HepG2 (cell line): ENCODE measurements around the gene ICE2. TPM values are rescaled to one million over a fixed set of nuclear protein-coding genes. Genes with fewer than 3 reads are reported as not detected.

Source experiments
- AKNA ChIP-seq: sonication (generic); formaldehyde crosslinking; IDR thresholded peaks from 2 replicates; pipeline ENCODE4 v1.4.0; 2020; ENCODE audit warnings: missing genetic modification reagents, borderline replicate concordance
- DPF2 ChIP-seq: sonication (generic); formaldehyde crosslinking; IDR thresholded peaks from 2 replicates; pipeline ENCODE4 v1.4.0; 2020; ENCODE audit warnings: mild to moderate bottlenecking, low read depth, missing genetic modification reagents, borderline replicate concordance
- PPARG ChIP-seq: conservative IDR thresholded peaks from 2 replicates; pipeline ENCODE4 v1.6.1; 2016; ENCODE audit warnings: missing biosample characterization, missing genetic modification reagents
- SMARCE1 ChIP-seq: fragments of 450-650 bp; IDR thresholded peaks from 2 replicates; pipeline ENCODE4 v1.6.1; 2017; ENCODE audit warnings: borderline replicate concordance
- SP140L ChIP-seq: sonication (generic); formaldehyde crosslinking; IDR thresholded peaks from 2 replicates; pipeline ENCODE4 v1.4.0; 2020; ENCODE audit warnings: missing genetic modification reagents, borderline replicate concordance
- U2AF2 ChIP-seq: fragments of 200-400 bp; formaldehyde crosslinking; IDR thresholded peaks from 2 replicates; pipeline ENCODE4 v1.6.1; 2017; ENCODE audit warnings: low read depth, mild to moderate bottlenecking, low read length
- YY1 ChIP-seq: IDR thresholded peaks from 2 replicates; pipeline ENCODE4 v1.6.1; 2011; ENCODE audit warnings: low read length, low read depth, moderate library complexity, mild to moderate bottlenecking; ENCODE audit not compliant: insufficient read depth, insufficient replicate concordance
- ZNF329 ChIP-seq: sonication (generic); formaldehyde crosslinking; IDR thresholded peaks from 2 replicates; pipeline ENCODE4 v1.9.0; 2021; ENCODE audit warnings: low read depth, mild to moderate bottlenecking, missing genetic modification reagents
- ZNF512B ChIP-seq: sonication (generic); formaldehyde crosslinking; IDR thresholded peaks from 2 replicates; pipeline ENCODE4 v1.5.1; 2020; ENCODE audit warnings: missing genetic modification reagents, mild to moderate bottlenecking, borderline replicate concordance
- ZNF615 ChIP-seq: sonication (generic); formaldehyde crosslinking; IDR thresholded peaks from 2 replicates; pipeline ENCODE4 v1.5.0; 2020; ENCODE audit warnings: mild to moderate bottlenecking, missing genetic modification reagents, borderline replicate concordance
- ZNF891 ChIP-seq: sonication (generic); formaldehyde crosslinking; IDR thresholded peaks from 2 replicates; pipeline ENCODE4 v1.5.0; 2020; ENCODE audit warnings: mild to moderate bottlenecking, missing genetic modification reagents
- polyA plus RNA-seq, 8 experiments: library from polyadenylated mRNA; depleted of rRNA in 3 of 8; stranded (reverse) in 7 of 8; unstranded in 1 of 8; fragments of >200 nt; fragmentation: Illumina TruSeq in 4 of 8; extraction: Trizol in 4 of 8; gene quantifications; 2 replicates each; pipeline versions ENCODE4 v1.2.1 to v1.2.3, GENCODE V29; 2011 to 2016; ENCODE audit warnings: low read depth in 4 of 8, missing spikeins in 1 of 8, mixed read lengths in 1 of 8; ENCODE audit not compliant: insufficient read depth in 1 of 8
- total RNA-seq, 5 experiments: library from RNA; depleted of rRNA; stranded (reverse); fragments of >200 nt; fragmentation: Illumina TruSeq; extraction: Trizol; gene quantifications; 2 replicates each; pipeline ENCODE4 v1.2.3, GENCODE V29; 2016; ENCODE audit warnings: low read depth in 1 of 5
- TF ChIP-seq, protein P1 (sequence below): sonication (generic); formaldehyde crosslinking; IDR thresholded peaks from 2 replicates; pipeline ENCODE4 v1.5.0; 2020; ENCODE audit warnings: mild to moderate bottlenecking, missing genetic modification reagents, borderline replicate concordance

The ICE2 gene
- total and polyA plus RNA-seq, 2 of the 13 experiments (the other 11 are each of a cell fraction or from before 2014, with no cell fraction given), result 24.8 to 26.4 TPM

DNA sequence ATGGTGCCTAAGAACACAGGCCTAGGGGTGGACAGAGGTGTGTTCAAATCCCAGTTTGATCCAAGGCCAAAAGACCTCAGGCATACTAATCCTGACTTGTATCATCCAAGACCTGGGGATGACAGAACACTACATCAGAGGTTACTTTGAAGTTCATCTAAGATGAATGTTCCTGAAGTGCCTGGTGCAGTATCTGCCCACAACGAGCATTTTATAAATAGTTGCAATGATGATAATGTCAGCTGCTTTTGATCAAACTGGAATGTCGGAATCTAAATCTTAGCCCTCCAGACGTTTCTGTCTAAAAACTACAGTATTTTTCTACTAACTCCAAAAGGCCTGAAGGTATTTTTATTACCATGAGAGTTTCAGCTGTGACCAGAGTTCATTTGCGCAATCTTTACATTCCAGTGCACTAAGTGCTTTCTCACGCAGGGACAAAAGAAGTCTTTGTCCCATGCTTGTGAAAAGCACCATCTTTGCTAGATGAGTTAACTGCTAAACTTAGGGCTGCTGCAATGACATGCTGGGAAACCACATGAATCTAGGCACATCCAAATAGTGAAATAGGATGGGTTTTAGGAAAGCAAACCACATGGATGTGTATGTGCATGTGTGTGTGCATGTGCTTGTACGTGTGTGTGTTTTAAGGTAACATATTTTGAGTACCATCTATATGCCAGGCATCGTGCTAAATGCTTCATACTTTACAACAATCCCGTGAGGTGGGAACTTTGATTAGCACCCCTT lies 99.2 kb downstream of the ICE2 start (continued):
- no peak for TF ChIP-seq SMARCE1
- TF ChIP-seq ZNF512B (CRISPR knock-in tag), result no peak
- no peak for TF ChIP-seq ZNF329 (CRISPR knock-in tag)
- TF ChIP-seq, protein P1, sequence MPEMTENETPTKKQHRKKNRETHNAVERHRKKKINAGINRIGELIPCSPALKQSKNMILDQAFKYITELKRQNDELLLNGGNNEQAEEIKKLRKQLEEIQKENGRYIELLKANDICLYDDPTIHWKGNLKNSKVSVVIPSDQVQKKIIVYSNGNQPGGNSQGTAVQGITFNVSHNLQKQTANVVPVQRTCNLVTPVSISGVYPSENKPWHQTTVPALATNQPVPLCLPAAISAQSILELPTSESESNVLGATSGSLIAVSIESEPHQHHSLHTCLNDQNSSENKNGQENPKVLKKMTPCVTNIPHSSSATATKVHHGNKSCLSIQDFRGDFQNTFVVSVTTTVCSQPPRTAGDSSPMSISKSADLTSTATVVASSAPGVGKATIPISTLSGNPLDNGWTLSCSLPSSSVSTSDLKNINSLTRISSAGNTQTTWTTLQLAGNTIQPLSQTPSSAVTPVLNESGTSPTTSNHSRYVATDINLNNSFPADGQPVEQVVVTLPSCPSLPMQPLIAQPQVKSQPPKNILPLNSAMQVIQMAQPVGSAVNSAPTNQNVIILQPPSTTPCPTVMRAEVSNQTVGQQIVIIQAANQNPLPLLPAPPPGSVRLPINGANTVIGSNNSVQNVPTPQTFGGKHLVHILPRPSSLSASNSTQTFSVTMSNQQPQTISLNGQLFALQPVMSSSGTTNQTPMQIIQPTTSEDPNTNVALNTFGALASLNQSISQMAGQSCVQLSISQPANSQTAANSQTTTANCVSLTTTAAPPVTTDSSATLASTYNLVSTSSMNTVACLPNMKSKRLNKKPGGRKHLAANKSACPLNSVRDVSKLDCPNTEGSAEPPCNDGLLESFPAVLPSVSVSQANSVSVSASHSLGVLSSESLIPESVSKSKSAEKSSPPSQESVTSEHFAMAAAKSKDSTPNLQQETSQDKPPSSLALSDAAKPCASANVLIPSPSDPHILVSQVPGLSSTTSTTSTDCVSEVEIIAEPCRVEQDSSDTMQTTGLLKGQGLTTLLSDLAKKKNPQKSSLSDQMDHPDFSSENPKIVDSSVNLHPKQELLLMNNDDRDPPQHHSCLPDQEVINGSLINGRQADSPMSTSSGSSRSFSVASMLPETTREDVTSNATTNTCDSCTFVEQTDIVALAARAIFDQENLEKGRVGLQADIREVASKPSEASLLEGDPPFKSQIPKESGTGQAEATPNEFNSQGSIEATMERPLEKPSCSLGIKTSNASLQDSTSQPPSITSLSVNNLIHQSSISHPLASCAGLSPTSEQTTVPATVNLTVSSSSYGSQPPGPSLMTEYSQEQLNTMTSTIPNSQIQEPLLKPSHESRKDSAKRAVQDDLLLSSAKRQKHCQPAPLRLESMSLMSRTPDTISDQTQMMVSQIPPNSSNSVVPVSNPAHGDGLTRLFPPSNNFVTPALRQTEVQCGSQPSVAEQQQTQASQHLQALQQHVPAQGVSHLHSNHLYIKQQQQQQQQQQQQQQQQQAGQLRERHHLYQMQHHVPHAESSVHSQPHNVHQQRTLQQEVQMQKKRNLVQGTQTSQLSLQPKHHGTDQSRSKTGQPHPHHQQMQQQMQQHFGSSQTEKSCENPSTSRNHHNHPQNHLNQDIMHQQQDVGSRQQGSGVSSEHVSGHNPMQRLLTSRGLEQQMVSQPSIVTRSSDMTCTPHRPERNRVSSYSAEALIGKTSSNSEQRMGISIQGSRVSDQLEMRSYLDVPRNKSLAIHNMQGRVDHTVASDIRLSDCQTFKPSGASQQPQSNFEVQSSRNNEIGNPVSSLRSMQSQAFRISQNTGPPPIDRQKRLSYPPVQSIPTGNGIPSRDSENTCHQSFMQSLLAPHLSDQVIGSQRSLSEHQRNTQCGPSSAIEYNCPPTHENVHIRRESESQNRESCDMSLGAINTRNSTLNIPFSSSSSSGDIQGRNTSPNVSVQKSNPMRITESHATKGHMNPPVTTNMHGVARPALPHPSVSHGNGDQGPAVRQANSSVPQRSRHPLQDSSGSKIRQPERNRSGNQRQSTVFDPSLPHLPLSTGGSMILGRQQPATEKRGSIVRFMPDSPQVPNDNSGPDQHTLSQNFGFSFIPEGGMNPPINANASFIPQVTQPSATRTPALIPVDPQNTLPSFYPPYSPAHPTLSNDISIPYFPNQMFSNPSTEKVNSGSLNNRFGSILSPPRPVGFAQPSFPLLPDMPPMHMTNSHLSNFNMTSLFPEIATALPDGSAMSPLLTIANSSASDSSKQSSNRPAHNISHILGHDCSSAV (CRISPR knock-in tag), result no peak
- TF ChIP-seq ZNF891 (CRISPR knock-in tag), result no peak
- TF ChIP-seq YY1, result peak; percentile 36
- no peak for TF ChIP-seq ZNF615 (CRISPR knock-in tag)
- TF ChIP-seq PPARG (CRISPR knock-in tag), result peak; percentile 81
- no peak for TF ChIP-seq AKNA (CRISPR knock-in tag)
- no peak for TF ChIP-seq SP140L
- peak; percentile 96 for TF ChIP-seq DPF2 (CRISPR knock-in tag)
- no peak for TF ChIP-seq U2AF2
